Activated naive CD8-positive, alpha-beta T cell treated with anti-CD3 and anti-CD28 coated beads for 36 hours (primary cell): ENCODE measurements around the gene IDUA. TPM values are rescaled to one million over a fixed set of nuclear protein-coding genes. Genes with fewer than 3 reads are reported as not detected.
A peak's percentile ranks its signal among the peaks of the same experiment; 100 is the strongest.
"Not testable (repeated sequence)": the region's sequence is repeated elsewhere in the genome, so short reads cannot be mapped to it uniquely, and the experiment has no call there.

Experiments used
- DNase-seq: peaks from one replicate; pipeline ENCODE4 v3.0.0; 2021
- H3K27ac Mint-ChIP-seq: one replicate; pipeline ENCODE4 v1.8.0; 2022; ENCODE audit warnings: mild to moderate bottlenecking, moderate library complexity, mixed read lengths
- H3K27me3 Mint-ChIP-seq: one replicate; pipeline ENCODE4 v1.8.0; 2022; ENCODE audit warnings: mild to moderate bottlenecking, mixed read lengths
- H3K36me3 Mint-ChIP-seq: one replicate; pipeline ENCODE4 v1.8.0; 2021; ENCODE audit warnings: mild to moderate bottlenecking, mixed read lengths
- H3K4me1 Mint-ChIP-seq: one replicate; pipeline ENCODE4 v1.8.0; 2021; ENCODE audit warnings: mixed read lengths
- H3K4me3 Mint-ChIP-seq: one replicate; pipeline ENCODE4 v1.8.0; 2022; ENCODE audit warnings: mild to moderate bottlenecking, moderate library complexity, mixed read lengths
- H3K9me3 Mint-ChIP-seq: one replicate; pipeline ENCODE4 v1.8.0; 2022; ENCODE audit warnings: mixed read lengths
- total RNA-seq, 2 experiments: library from RNA; stranded (reverse); gene quantifications; one replicate each; pipeline ENCODE4 v1.2.3, GENCODE V29; 2021

IDUA gene
- total RNA-seq, 2 experiments from 2014 or later: 6.6 to 7.1 TPM

DNA sequence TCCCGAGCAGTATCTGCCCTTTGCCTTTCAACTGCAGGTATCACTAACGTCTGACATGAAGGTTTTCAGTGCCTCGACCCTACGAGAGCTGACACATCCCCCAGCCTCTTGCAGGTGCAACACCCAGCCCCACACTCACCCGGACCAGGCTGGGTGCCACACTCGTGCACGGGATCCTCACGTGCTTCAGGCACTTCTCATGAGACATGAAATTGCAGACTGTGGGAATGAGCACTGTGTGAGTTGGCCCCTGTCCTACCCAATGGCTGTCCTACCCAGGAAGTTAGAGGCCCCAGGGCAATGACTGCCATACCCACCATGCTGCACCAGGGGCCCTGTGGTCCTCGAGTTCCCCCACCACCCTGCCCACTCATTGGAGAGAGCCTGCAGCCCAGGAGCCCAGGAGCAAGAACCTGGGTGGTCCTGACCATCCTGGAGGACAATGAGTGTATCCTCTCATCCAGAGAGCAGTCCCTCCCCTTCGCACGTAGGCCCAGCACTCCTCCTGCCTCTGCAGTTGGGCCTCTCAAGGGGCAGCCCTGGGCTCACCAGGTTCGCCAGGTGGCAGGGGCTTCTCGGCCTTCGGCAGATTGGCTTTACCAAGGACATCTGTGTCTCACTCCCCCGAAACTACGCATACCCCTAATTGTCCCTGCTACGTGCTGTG, 15.9 kb upstream of the IDUA start:
- H3K4me1 Mint-ChIP-seq: peaks cover 11% of the 10 kb centered on the region
- no peak overlapping the region for H3K27ac Mint-ChIP-seq
- DNase-seq: no peak
- H3K27me3 Mint-ChIP-seq: no peaks in the 10 kb centered on the region
- H3K4me3 Mint-ChIP-seq: peak overlapping the region; percentile 48
- no peaks in the 10 kb centered on the region for H3K36me3 Mint-ChIP-seq
- peaks cover 1% of the 10 kb centered on the region for H3K9me3 Mint-ChIP-seq

GRCh38 chr4:971666-972500, 15.0 kb upstream of the IDUA start:
- Mint-ChIP-seq H3K27ac (no peak overlapping the region), H3K27me3 (no peaks in the 10 kb centered on the region), H3K4me3 (peak overlapping the region; percentile 69), H3K36me3 (no peaks in the 10 kb centered on the region), H3K4me1 (peaks cover 13% of the 10 kb centered on the region), H3K9me3 (peaks cover 1% of the 10 kb centered on the region)
- no peak for DNase-seq

DNA sequence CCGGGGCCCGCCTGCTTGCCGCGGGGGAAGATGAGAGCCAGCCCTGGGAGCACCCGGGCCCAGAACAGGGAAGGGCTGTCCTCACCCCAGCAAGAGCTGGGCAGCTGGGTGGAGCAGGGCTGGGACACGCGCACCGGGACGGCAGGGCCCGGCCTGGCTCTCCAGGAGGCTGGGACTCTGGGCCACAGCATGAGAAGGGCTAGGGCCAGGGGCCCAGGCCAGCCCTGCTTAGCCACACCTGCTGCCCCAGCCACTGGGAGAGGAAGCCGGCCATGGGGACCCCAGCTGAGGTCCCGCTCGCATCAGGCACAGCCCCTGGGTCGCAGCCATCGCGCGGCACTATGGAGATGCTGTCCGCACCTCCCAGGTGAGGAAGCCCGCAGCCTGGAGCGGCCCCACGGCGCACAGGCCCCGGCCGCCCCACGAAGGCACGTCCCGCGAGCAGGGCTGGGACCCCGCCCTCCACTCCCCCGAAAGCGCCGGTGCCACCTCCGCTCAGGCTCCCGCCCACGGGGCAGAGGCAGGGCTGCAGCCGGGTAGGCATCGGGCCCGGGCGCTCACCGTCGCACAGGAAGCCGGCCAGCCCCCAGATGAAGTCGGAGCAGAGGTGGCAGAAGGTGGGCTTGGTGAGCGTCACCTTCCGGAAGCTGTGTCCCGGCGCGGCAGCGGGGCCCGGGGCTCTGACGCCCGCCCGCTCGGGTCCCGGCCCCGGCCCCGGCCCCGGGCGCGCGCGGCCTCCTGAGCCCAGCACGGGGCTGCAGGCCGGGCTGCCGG, 14.0 kb upstream of the IDUA start:
- Mint-ChIP-seq H3K27ac (no peak overlapping the region), H3K36me3 (no peaks in the 10 kb centered on the region), H3K9me3 (peaks cover 1% of the 10 kb centered on the region), H3K4me1 (peaks cover 13% of the 10 kb centered on the region), H3K4me3 (peak overlapping the region; percentile 69), H3K27me3 (no peaks in the 10 kb centered on the region)
- peak; percentile 67 for DNase-seq

- peak within 1 kb of the TSS; percentile 69 for H3K4me3 Mint-ChIP-seq
- no peaks in the 10 kb centered on the region for H3K27me3 Mint-ChIP-seq
- no peak within 1 kb of the TSS for H3K27ac Mint-ChIP-seq
- peak; percentile 86 for DNase-seq
- H3K4me1 Mint-ChIP-seq: peaks cover 13% of the 10 kb centered on the region
- H3K36me3 Mint-ChIP-seq: no peaks in the 10 kb centered on the region
- H3K9me3 Mint-ChIP-seq: peaks cover 1% of the 10 kb centered on the region
Observed at GRCh38 chr4:973431-974397, 13.1 kb upstream of the IDUA start, which contains the start of gene DGKQ. DGKQ (minus strand) TSS chr4:973569; CDS start chr4:973482, 87 bp downstream.

DNA sequence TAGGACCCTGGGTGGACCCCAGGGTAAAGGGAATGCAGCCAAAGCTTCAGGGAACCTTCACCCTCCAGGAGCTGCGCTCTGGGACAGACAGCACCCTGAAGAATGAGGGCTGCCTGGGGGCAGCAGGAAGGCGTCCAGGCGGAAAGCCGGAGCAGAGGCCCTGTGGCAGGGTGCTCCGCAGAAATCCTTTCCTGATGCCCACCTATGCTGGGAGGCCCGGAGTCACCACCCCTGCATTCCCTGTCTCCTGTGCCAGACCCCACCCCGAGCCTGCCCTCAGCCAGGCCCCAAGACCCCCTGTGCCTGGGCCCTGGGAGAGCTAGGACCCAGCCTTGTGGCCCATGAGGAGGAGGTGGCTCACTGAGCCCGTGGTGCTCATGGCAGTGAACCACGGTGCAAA, 12.2 kb upstream of the IDUA start:
- Mint-ChIP-seq H3K27me3 (no peaks in the 10 kb centered on the region), H3K4me3 (no peak overlapping the region), H3K27ac (no peak overlapping the region), H3K4me1 (peaks cover 13% of the 10 kb centered on the region), H3K36me3 (no peaks in the 10 kb centered on the region), H3K9me3 (peaks cover 1% of the 10 kb centered on the region)
- no peak for DNase-seq

- H3K27me3 Mint-ChIP-seq, H3K4me1 Mint-ChIP-seq, H3K9me3 Mint-ChIP-seq, H3K27ac Mint-ChIP-seq, H3K4me3 Mint-ChIP-seq, DNase-seq, H3K36me3 Mint-ChIP-seq: not testable (repeated sequence)
Observed at GRCh38 chr4:976016-976415, 10.8 kb upstream of the IDUA start.

GRCh38 chr4:978957-979701, 7.7 kb upstream of the IDUA start:
- Mint-ChIP-seq H3K27ac (no peak overlapping the region), H3K4me3 (no peak overlapping the region), H3K27me3 (no peaks in the 10 kb centered on the region), H3K36me3 (no peaks in the 10 kb centered on the region), H3K9me3 (peaks cover 1% of the 10 kb centered on the region), H3K4me1 (peaks cover 2% of the 10 kb centered on the region)
- DNase-seq: no peak

GRCh38 chr4:982291-982690, 4.6 kb upstream of the IDUA start:
- peaks cover 13% of the 10 kb centered on the region for H3K4me1 Mint-ChIP-seq
- H3K4me3 Mint-ChIP-seq: no peak overlapping the region
- DNase-seq: no peak
- no peaks in the 10 kb centered on the region for H3K27me3 Mint-ChIP-seq
- no peaks in the 10 kb centered on the region for H3K36me3 Mint-ChIP-seq
- H3K9me3 Mint-ChIP-seq: no peaks in the 10 kb centered on the region
- no peak overlapping the region for H3K27ac Mint-ChIP-seq

DNA sequence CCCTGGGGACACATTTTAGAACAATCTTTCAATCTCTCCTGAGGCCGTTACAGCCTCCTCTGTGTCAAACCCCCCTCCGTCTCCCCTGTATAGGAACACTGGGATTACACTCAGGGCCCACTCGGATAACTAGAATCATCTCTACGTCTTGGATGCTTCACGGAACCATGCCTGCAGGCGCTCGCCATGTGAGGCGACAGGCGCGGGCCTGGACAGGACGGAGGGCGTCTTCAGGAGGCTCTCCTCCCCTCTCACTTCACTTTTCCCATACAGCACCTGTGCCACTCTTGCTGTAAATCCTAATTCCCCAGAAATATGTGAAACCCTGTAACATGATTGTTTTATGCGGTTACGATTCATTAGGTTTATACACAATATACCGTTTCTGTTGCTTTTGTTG, 4.0 kb upstream of the IDUA start:
- peaks cover 13% of the 10 kb centered on the region for H3K4me1 Mint-ChIP-seq
- H3K27ac Mint-ChIP-seq: no peak overlapping the region
- H3K27me3 Mint-ChIP-seq: no peaks in the 10 kb centered on the region
- no peak for DNase-seq
- no peaks in the 10 kb centered on the region for H3K9me3 Mint-ChIP-seq
- no peaks in the 10 kb centered on the region for H3K36me3 Mint-ChIP-seq
- no peak overlapping the region for H3K4me3 Mint-ChIP-seq

DNA sequence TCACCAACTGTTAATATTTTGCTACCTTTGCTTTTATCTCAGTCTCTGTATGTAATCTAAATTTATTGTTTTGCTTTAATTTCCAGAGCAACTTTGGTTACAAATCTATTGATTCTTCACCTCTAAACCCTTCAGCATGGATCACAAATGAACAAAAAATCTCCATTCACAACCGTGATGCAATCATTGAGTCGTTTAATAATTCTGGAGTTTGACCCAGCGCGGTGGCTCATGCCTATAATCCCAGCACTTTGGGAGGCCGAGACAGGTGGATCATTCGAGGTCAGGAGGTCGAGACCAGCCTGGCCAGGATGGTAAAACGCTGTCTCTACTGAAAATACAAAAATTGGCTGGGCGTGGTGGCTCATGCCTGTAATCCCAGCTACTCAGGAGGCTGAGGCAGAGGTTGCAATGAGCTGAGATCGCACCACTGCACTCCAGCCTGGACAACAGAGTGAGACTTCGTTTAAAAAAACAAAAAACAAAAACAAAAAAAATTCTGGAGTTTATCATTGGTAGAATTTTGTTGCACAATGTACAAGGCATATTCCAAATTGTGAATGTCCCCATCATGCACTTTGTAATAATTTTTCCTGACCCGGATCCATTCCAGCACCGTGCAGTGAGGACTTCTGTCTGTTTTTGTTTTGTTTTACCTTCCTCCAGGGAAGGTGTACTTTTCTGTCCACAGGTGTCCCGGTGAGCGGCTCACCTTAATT, 2.3 kb upstream of the IDUA start:
- no peaks in the 10 kb centered on the region for H3K36me3 Mint-ChIP-seq
- H3K27ac Mint-ChIP-seq: peak overlapping the region; percentile 12
- H3K4me1 Mint-ChIP-seq: peaks cover 13% of the 10 kb centered on the region
- no peaks in the 10 kb centered on the region for H3K9me3 Mint-ChIP-seq
- peak overlapping the region; percentile 59 for H3K4me3 Mint-ChIP-seq
- no peak for DNase-seq
- no peaks in the 10 kb centered on the region for H3K27me3 Mint-ChIP-seq

GRCh38 chr4:985123-985830, 1.6 kb upstream of the IDUA start:
- Mint-ChIP-seq H3K4me1 (peaks cover 13% of the 10 kb centered on the region), H3K9me3 (no peaks in the 10 kb centered on the region), H3K27me3 (no peaks in the 10 kb centered on the region), H3K36me3 (no peaks in the 10 kb centered on the region), H3K27ac (peak overlapping the region; percentile 12), H3K4me3 (peak overlapping the region; percentile 59)
- DNase-seq: peak; percentile 85

- H3K27me3 Mint-ChIP-seq: no peaks in the 10 kb centered on the region
- H3K4me1 Mint-ChIP-seq: peaks cover 13% of the 10 kb centered on the region
- DNase-seq: no peak
- H3K27ac Mint-ChIP-seq: peak overlapping the region; percentile 85
- H3K4me3 Mint-ChIP-seq: peak overlapping the region; percentile 90
- H3K9me3 Mint-ChIP-seq: no peaks in the 10 kb centered on the region
- no peaks in the 10 kb centered on the region for H3K36me3 Mint-ChIP-seq
Observed at GRCh38 chr4:986428-986878, 391 bp upstream of the IDUA start.
